MCF 10A (cell line): ENCODE results near the gene U2SURP. TPM values are rescaled to one million over a fixed set of nuclear protein-coding genes. Genes with fewer than 3 reads are reported as not detected.
"Not testable (repeated sequence)": the region's sequence is repeated elsewhere in the genome, so short reads cannot be mapped to it uniquely, and the experiment has no call there.

Source experiments
- BruUV-seq: library from RNA; stranded (reverse); fragments of 400-500 nt; replicated peaks from 2 replicates; lab custom pipeline; 2021; lab: Mats Ljungman, UMichigan
- CTCF ChIA-PET: fragments of 300-600 bp; sonication (Branson Sonifier 250); formaldehyde crosslinking; extraction: SDS; loops from one replicate; lab custom pipeline; 2021; ENCODE audit warnings: antibody characterized with exemption, inconsistent platforms; lab: Yijun Ruan, JAX
- POLR2A ChIA-PET: fragments of 300-600, 350-650 bp; sonication (Branson Sonifier 250); formaldehyde crosslinking; extraction: SDS; loops from one replicate; lab custom pipeline; 2020; ENCODE audit warnings: antibody characterized with exemption, inconsistent platforms; lab: Yijun Ruan, JAX
- DNase-seq: peaks from one replicate; pipeline ENCODE4 v3.0.0-alpha.2; 2018; ENCODE audit not compliant: unreplicated experiment
- H3K27ac Mint-ChIP-seq: one replicate; pipeline ENCODE4 v1.8.0; 2022; ENCODE audit warnings: mild to moderate bottlenecking, low read depth, mixed read lengths; ENCODE audit not compliant: unreplicated experiment
- H3K27me3 Mint-ChIP-seq: one replicate; pipeline ENCODE4 v1.8.0; 2022; ENCODE audit warnings: mixed read lengths; ENCODE audit not compliant: insufficient read depth, unreplicated experiment
- H3K36me3 Mint-ChIP-seq: one replicate; pipeline ENCODE4 v1.8.0; 2022; ENCODE audit warnings: mild to moderate bottlenecking, moderate library complexity, mixed read lengths; ENCODE audit not compliant: insufficient read depth, unreplicated experiment
- H3K4me1 Mint-ChIP-seq: one replicate; pipeline ENCODE4 v1.8.0; 2022; ENCODE audit warnings: mixed read lengths; ENCODE audit not compliant: insufficient read depth, unreplicated experiment
- H3K4me3 Mint-ChIP-seq: one replicate; pipeline ENCODE4 v1.8.0; 2022; ENCODE audit warnings: mild to moderate bottlenecking, moderate library complexity, mixed read lengths; ENCODE audit not compliant: unreplicated experiment
- H3K9me3 Mint-ChIP-seq: one replicate; pipeline ENCODE4 v1.8.0; 2022; ENCODE audit warnings: mixed read lengths; ENCODE audit not compliant: unreplicated experiment
- intact Hi-C: fragments of 100-400 bp; cut with micrococcal nuclease; formaldehyde crosslinking; loops from 2 replicates; pipeline ENCODE4 v1.14.1; 2022
- total RNA-seq: library from RNA; stranded (reverse); gene quantifications from 2 replicates; pipeline ENCODE4 v1.2.3, GENCODE V29; 2022
- TF ChIP-seq, protein P1 (sequence below): fragments of 200-600 bp; IDR thresholded peaks from one replicate; pipeline ENCODE4 v1.8.0; 2022; ENCODE audit warnings: antibody characterized with exemption, mild to moderate bottlenecking; ENCODE audit not compliant: unreplicated experiment

Gene U2SURP
- total RNA-seq, 1 experiment from 2014 or later: 146 TPM

DNA sequence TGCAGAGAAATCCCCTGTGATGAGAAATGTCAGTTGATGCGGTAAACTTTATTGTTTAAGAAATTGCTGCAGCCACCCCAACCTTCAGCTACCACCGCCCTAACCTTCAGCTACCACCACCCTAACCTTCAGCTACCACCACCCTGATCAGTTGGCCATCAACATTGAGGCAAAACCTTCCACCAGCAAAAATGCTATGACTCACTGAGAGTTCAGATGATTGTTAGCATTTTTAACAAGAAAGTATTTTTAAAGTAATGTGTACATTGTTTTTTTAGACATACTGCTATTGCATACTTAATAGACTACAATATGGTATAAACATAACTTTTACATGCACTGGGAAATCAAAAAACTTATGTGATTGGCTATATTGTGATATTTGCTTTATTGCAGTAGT lies 30.0 kb downstream of the U2SURP start:
- intact Hi-C loops: no loop called here
- no peak for DNase-seq
- Mint-ChIP-seq H3K27ac (no peak overlapping the region), H3K4me3 (no peak overlapping the region), H3K9me3 (no peaks in the 10 kb centered on the region), H3K36me3 (peaks cover 81% of the 10 kb centered on the region), H3K27me3 (no peaks in the 10 kb centered on the region), H3K4me1 (no peaks in the 10 kb centered on the region)
- no TSS peak for BruUV-seq
- ChIA-PET CTCF (interaction anchor here (1.1 to 3.1 kb wide), 3 partner anchors 10 to 203 kb away, joined by 3 to 14 read pairs (median 4); no protein-coding TSS in a partner anchor), POLR2A (no interaction called here)
- TF ChIP-seq, protein P1, sequence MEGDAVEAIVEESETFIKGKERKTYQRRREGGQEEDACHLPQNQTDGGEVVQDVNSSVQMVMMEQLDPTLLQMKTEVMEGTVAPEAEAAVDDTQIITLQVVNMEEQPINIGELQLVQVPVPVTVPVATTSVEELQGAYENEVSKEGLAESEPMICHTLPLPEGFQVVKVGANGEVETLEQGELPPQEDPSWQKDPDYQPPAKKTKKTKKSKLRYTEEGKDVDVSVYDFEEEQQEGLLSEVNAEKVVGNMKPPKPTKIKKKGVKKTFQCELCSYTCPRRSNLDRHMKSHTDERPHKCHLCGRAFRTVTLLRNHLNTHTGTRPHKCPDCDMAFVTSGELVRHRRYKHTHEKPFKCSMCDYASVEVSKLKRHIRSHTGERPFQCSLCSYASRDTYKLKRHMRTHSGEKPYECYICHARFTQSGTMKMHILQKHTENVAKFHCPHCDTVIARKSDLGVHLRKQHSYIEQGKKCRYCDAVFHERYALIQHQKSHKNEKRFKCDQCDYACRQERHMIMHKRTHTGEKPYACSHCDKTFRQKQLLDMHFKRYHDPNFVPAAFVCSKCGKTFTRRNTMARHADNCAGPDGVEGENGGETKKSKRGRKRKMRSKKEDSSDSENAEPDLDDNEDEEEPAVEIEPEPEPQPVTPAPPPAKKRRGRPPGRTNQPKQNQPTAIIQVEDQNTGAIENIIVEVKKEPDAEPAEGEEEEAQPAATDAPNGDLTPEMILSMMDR: no peak

DNA sequence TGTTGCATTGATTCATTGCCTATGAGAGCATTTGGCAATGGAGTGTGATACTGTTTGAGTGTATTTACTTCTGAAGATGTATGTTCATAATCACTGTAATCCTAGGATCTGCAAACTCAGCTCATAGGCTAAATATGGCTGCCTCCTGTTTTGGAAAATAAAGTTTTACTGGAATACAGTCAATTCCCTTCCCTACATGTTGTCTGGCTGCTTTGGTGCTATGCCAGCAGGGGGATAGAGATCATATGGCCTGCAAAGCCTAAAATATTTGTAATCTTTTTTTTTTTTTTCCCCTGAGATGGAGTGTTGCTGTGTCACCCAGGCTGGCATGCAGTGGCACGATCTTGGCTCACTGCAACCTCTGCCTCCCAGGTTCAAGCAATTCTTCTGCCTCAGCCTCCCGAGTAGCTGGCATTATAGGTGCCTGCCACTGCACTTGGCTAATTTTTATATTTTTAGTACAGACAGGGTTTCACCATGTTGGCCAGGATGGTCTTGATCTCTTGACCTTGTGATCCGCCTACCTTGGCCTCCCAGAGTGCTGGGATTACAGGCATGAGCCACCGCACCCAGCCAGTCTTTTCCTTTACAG lies 30.5 kb downstream of the U2SURP start:
- H3K27me3 Mint-ChIP-seq, H3K4me3 Mint-ChIP-seq, H3K4me1 Mint-ChIP-seq, POLR2A ChIA-PET, intact Hi-C loops, H3K9me3 Mint-ChIP-seq, BruUV-seq, DNase-seq, H3K27ac Mint-ChIP-seq: not testable (repeated sequence)
- peaks cover 75% of the 10 kb centered on the region for H3K36me3 Mint-ChIP-seq
- CTCF ChIA-PET: interaction anchor here (0.7 to 3.1 kb wide), 4 partner anchors 9 to 613 kb away, joined by 3 to 14 read pairs (median 4); no protein-coding TSS in a partner anchor

DNA sequence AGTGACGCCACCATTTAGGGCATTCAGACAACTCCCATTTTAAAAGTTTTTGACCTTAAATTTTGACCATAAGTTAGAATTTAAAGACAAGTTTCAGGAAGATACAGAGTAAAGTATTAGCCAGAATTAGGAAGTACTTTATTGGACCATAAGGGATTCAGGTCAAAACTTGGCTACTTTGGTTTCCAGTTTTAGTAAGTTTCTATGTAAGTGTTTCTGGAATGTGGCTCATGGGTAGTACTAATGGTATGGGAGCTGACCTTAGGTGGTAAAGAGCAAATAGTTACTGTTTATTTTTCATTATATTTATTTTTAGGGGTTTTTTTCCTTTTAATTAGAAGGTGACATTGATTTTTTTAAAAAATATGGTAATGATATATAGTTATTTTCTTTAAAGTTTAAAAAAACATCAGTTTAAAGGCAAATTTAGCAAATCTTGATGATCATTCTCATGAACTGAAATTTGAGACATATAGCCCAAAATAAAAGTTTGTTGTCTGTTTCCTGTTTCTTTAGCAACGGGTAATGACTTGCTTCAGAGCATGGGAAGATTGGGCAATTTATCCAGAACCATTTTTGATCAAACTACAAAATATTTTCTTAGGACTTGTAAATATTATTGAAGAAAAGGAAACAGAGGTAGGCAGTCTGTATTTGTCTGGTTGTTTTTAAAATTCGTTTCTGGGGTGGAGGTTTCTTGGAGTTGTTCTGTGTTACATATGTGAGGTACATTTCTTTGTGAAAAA lies 34.3 kb downstream of the U2SURP start:
- no peak overlapping the region for H3K4me3 Mint-ChIP-seq
- POLR2A ChIA-PET: interaction anchor here (0.6 to 0.7 kb wide), 2 partner anchors 536 to 738 kb away, joined by 3 to 4 read pairs; no protein-coding TSS in a partner anchor
- CTCF ChIA-PET: interaction anchor here (0.6 to 1.3 kb wide), 2 partner anchors 639 to 915 kb away, joined by 3 read pairs; no protein-coding TSS in a partner anchor
- no peaks in the 10 kb centered on the region for H3K9me3 Mint-ChIP-seq
- peak overlapping the region; percentile 29 for H3K27ac Mint-ChIP-seq
- peaks cover 49% of the 10 kb centered on the region for H3K36me3 Mint-ChIP-seq
- intact Hi-C loops: no loop called here
- no peaks in the 10 kb centered on the region for H3K4me1 Mint-ChIP-seq
- peak; percentile 34 for DNase-seq
- BruUV-seq: no TSS peak
- H3K27me3 Mint-ChIP-seq: no peaks in the 10 kb centered on the region
- TF ChIP-seq, protein P1: no peak

DNA sequence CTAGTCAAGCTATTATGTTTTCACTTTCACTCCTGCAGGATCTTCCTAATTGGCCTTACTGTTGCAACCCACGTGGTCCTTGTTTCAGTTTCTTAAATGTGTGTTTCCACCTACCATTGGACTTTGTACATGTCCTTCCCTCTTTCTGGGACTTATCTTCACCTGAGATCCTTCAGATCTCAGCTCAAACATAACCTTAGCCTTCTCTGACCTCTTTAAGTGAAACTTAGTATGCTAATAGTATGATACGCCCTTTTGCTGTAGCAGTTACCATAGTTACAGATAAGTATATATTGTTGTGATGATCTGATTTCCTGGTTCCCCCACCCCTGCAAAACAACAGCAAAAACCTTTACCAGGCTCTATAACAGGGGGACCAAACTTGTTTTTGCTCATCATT lies 35.2 kb downstream of the U2SURP start:
- no peaks in the 10 kb centered on the region for H3K9me3 Mint-ChIP-seq
- H3K4me3 Mint-ChIP-seq: no peak overlapping the region
- peak overlapping the region; percentile 29 for H3K27ac Mint-ChIP-seq
- intact Hi-C loops: no loop called here
- no peaks in the 10 kb centered on the region for H3K4me1 Mint-ChIP-seq
- no peak for DNase-seq
- ChIA-PET CTCF (interaction anchor here (0.6 to 0.7 kb wide), 2 partner anchors 646 to 914 kb away, joined by 3 read pairs; no protein-coding TSS in a partner anchor), POLR2A (no interaction called here)
- TF ChIP-seq, protein P1: no peak
- H3K27me3 Mint-ChIP-seq: no peaks in the 10 kb centered on the region
- H3K36me3 Mint-ChIP-seq: peaks cover 42% of the 10 kb centered on the region
- no TSS peak for BruUV-seq
